Hepatic stellate cell (primary cell): ENCODE results near the gene FAM136A.
"Not testable (repeated sequence)": the region's sequence is repeated elsewhere in the genome, so short reads cannot be mapped to it uniquely, and the experiment has no call there.

Experiments used
- DNase-seq: peaks from one replicate; pipeline ENCODE4 v3.0.0; 2011; ENCODE audit warnings: low spot score

The FAM136A gene

DNA sequence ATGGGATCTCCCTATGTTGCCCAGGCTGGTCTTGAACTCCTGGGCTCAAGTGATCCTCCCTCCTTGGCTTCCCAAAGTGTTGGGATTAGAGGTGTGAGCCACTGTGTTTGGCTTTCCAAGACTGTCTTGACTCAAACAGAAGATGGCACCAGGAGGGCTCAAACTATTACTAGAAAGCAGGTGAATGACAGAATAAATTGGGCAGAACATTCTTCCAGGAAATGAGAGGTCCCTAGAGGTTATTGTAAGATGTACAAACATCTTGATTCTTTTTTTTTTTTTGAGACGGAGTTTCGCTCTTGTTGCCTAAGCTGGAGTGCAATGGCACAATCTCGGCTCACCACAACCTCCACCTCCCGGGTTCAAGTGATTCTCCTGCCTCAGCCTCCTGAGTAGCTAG is 4.0 kb downstream of the FAM136A start:
- not testable (repeated sequence) for DNase-seq

DNA sequence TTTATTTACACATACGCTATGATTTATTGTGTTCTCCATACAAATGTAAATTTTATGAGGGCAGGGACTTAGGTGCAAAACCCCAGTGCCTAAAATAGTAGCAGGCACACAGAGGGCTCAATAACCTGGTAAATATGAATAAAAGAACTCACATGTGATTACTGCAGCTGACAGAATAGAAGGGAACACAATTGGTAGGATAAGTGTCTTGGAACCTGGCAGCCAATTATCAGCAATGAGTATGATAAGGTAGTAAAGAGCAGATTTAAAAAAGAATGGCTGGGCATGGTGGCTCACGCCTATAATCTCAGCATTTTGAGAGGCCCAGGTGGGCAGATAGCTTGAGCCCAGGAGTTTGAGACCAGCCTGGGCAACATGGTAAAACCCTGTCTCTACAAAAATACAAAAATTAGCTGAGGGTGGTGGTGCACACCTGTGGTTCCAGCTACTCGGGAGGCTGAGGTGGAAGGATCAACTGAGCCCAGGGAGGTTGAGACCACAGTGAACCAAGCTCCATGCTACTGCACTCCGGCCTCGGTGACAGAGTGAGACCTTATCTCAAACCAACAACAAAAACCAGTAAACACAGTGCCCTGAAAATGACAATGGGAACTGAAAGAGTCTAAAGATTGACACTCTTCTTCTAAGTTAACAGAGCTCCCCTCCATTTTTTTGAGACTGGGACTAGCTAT is 18.2 kb downstream of the FAM136A start:
- DNase-seq = no peak

DNA sequence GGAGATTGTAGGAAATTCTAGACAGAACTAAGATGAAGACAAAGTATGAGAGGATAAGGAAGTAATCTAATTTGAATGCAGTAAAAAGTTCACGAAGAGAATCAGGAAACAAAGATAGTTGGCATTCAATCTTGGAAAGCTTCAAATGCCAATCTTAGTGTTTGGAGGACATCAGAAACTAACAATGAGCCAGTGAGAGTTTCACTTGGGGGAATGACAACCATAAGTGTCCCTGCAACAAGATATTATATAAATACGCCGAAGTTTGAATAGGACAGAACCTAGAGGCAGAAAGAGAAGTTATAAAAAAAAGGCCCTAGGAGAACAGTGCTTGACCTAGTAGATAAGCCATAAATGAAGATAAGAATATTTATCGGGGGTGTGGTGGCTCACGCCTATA is 19.4 kb downstream of the FAM136A start:
- no peak for DNase-seq

DNA sequence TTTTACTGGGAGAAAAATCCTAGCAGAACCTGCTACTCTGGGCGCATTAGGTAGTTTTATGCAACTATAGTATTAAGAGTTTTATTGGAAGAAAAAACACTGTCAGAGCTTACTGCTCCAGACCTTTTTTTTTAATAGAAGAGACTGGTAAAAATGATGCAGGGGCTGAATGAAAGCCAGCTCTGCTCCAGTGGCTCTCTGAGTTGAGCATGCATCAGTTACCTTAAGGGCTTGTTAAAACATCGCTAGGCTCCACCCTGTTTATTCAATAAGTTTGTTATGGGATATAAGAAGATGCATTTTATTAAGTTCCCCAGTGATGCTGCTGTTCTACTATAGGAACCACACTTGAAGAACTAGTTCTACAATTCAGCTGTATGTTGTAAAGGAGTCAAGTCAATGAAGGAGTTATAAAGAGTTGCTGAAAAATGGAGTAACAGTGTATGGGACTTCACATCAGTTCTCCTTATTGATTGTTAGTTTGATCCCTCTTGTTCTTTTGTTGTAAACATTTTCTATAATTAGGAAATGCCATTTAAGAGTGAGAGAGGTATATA is 21.5 kb downstream of the FAM136A start:
- DNase-seq = no peak

DNA sequence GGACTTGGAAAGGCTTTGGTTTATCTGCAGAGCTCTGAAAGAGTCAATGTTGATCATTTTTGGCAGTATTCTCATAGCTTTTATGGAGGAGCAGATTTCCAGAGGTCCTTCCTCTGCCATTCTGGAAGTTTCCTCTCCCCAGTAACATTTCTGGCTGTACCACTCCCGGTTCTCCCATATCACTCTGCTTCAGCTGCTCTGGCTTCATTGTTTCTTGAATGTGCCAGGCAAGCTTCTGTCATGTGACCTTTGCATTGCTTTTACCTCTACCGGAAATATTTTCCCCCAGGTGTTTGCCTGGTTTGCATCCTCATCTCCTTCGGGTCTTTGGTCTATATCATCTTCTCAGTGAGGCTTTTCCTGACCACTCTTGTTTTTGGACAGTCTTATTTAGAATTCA is 31.5 kb downstream of the FAM136A start:
- no peak for DNase-seq

DNA sequence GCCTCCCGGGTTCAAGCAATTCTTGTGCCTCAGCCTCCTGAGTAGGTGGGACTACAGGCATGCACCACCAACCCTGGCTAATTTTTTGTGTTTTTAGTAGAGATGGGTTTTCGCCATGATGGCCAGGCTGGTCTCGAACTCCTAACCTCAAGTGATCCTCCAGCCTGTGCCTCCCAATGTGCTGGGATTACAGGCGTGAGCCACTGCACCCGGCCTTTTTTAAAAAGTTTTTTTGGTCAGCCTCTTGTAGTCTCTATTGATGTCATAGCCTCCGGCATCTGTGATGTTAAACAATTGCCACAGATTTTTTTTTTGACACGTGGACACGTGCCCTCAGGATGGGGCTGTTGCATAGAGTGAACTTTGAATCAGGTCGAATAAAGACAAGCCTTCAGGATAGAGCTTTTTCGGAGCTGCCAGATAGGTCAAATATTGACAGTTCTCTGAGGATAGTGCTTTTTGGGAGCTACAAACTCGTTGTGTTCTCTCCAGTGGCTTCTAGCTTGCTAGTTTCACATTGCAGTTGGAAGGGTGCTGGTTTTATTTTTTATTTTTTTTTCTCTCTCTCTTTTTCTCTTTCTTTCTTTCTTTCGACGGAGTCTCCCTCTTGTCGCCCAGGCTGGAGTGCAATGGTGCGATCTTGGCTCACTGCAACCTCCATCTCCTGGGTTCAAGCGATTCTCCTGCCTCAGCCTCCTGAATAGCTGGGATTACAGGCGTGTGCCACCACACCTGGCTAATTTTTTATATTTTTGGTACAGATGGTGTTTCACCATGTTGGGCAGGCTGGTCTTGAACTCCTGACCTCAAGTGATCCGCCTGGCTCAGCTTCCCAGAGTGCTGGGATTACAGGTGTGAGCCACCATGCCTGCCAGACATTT is 32.2 kb downstream of the FAM136A start:
- DNase-seq = not testable (repeated sequence)

DNA sequence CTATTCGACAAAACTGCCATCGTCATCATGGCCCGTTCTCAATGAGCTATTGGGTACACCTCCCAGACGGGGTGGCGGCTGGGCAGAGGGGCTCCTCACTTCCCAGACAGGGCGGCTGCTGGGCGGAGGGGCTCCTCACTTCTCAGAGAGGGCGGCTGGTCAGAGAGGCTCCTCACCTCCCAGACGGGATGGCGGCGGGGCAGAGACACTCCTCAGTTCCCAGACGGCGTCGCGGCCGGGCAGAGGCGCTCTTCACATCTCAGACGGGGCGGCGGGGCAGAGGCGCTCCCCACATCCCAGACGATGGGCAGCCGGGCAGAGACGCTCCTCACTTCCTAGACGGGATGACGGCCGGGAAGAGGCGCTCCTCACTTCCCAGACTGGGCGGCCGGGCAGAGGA is 34.9 kb downstream of the FAM136A start:
- not testable (repeated sequence) for DNase-seq

DNA sequence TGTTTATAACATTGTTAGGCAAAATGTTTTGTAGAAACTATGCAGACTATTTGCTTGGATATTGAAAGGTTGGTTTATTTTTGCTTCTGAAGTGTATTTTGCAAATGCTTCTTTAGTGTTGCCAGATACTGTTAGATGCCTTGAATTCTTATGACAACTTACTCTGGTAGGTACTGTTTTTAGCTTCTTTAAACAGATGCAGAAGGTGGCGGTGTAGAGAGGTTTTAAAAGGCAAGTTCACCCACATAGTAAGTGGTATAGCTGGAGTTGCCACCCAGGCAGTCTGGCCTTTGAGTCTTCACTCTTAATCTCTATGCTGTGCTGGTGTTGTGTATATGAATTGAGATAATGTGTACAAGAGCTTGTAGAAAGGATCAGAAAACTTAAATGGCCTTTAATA is 40.4 kb downstream of the FAM136A start:
- no peak for DNase-seq

DNA sequence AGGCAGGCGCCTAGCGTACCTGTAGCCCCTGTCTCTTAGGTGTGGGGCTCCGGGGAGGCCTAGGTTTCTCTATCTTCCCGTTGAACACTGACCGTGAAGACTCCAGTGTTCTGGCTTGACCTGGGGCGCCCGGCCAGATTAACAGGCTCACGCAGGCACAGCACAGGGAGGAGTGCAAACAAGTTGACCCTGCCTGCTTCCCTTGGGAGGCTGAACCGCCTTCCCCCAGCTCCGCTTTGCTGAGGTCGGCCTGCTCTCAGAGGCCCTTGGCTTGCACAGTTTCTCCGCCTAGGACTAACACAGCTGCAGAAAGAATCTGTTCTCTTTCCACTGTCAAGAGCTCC is 43.4 kb downstream of the FAM136A start:
- peak; percentile 47 for DNase-seq

DNA sequence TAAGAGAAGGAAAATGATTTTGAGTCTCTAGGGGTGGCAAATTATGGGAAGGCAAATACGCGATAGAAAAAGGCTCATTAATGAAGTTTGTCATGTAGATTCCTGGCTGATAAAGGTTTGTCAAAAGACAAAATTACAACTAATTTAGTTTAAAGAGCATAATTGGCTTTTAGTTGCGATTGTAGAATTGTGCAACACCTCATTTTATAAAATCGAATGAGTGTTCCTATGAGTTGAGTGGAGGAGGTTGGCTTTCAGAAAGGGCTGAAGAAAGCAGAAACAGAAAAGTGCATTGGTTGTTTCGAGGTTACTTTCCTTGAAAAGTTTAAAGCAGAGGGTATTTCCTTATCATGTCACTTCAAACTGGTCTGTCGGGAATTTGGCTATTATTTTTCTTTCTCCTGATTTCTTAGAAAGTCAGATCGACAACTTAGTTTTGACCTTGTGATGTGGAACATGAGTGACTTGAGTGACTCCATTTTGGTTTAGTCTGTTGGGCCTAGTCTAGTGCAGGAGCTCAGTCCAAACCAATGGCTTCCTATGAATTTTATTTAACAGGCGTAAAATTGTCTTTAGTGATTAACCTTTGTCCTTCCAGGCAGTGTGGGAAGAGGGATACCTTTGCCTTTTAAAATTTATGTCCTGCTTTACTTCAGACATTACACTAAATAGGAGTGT is 46.1 kb downstream of the FAM136A start:
- no peak for DNase-seq

DNA sequence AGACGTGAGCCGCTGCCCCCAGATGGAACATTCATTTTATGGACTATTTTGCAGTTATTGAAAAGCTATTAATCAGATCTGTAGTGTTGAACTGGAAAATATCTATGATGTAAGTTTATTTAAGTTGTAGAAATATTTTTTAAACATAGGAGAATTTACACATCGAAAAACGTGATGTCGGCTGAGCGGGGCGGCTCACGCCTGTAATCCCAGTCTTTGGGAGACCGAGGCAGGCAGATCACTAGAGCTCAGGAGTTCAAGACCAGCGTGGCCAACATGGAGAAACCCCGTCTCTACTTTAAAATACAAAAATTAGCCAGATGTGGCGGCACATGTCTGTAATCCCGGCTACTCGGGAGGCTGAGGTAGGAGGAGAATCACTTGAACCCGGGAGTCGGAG is 51.4 kb downstream of the FAM136A start:
- DNase-seq = no peak

DNA sequence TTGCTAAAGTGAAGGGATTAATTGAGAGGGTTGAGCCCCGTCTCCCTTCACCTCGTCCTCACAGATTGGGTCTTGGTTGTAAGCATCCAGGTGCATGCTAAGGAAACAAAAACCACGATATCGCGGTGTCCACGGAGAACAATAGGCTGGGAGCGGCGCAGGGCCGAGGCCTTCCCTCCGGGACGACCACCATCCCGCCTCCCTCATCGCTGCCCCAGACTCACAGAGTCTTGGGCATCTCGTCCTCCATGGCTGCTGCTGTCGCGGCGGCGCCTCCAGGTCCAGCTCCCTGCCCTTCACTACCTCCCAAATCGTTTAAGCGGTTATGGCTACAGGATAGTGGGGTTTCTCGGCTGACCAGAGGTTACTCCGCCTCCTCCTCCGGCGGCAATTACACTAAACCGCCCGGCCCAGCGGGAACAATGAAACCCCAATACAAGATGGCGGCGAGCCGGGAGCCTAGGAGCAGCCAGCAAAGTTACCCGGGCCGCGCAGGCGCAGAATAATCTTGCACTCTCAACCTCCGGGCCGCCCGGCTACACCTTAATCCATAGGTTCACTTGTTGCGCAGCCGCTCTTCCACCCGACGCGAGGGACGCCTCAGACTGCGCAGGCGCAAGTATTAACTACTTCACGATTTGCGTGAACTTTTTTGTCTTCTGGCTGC is 53.6 kb downstream of the FAM136A start, which contains the start of gene TIA1:
Gene TIA1 (minus strand): TSS at position 448 of the 667 bp plus-strand sequence. CDS start 198 bp downstream, at position 250.
- DNase-seq = peak; percentile 96

DNA sequence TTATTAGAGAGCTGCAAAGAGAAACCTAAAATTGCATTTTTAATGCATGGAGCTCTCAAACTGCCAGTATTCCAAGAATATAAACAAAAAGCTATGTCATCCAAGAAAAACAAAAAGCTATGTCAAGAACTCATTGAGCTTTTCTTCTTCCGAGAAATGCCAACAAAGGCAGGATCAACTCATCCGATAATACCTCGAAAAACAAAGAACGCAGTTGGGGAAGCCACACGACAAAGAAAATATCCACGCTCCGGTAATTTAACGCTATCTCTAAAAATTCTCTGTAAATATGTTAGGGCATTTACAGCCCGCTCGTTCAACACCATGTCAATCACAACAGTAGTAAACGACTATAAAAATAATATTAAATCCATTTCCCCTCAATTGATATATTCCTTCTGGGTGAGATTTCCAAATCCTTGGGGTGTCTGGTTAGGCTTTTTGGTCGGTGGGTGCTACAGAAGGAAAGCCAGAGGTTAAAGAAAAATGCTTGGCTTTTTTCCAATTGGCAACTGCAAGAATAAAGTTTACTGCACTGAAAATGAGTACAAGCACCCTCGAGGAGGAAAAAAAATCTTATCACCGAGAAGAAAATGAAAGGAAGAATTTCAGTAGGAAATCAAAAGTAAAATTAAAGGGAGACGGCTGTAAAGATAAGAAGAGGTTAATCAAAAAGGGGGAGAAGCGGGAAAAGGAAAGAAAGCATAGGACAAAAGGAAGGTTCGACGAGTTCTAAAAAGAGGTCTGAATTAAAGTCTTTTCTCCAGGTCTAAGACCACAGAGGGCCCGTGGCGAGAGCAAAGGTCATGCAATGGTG is 54.3 kb downstream of the FAM136A start:
- no peak for DNase-seq
